ENCODE results near the gene BCL6. TPM values are rescaled to one million over a fixed set of nuclear protein-coding genes. Genes with fewer than 3 reads are reported as not detected.

The BCL6 gene
- total RNA-seq, 1 donor from 2014 or later = 123 TPM

GRCh38 chr3:187788984-187789857, 44.0 kb upstream of the BCL6 start:
- Histone ChIP-seq H3K27ac (no peak overlapping the region), H3K36me3 (no peaks in the 10 kb centered on the region), H3K27me3 (ENCODE audit: low read depth) (no peaks in the 10 kb centered on the region), H3K9me3 (no peaks in the 10 kb centered on the region), H3K4me3 (no peak overlapping the region), H3K4me1 (no peaks in the 10 kb centered on the region)
- no peak for TF ChIP-seq CTCF (IDR thresholded peaks at IDR 0.05)
- DNase-seq = no peak
- ATAC-seq = no peak
- intact Hi-C loops (cut with DNase I) = no loop called here

GRCh38 chr3:187783098-187783497, 37.8 kb upstream of the BCL6 start:
- intact Hi-C loops (cut with DNase I) = no loop called here
- peak; percentile 90 to 94 for ATAC-seq
- peak; percentile 48 for DNase-seq

GRCh38 chr3:187782006-187782405, 36.7 kb upstream of the BCL6 start:
- intact Hi-C loops (cut with DNase I) = no loop called here
- no peak overlapping the region for H3K4me3 ChIP-seq
- no peaks in the 10 kb centered on the region for H3K9me3 ChIP-seq
- DNase-seq (no peak), ATAC-seq (no peak)
- H3K27me3 ChIP-seq (ENCODE audit: low read depth) = no peaks in the 10 kb centered on the region
- H3K4me1 ChIP-seq = peaks cover 2% of the 10 kb centered on the region
- no peak for TF ChIP-seq CTCF (IDR thresholded peaks at IDR 0.05)
- H3K36me3 ChIP-seq = no peaks in the 10 kb centered on the region
- no peak overlapping the region for H3K27ac ChIP-seq

More at GRCh38 chr3:187783098-187783497, 37.8 kb upstream of the BCL6 start:
- TF ChIP-seq CTCF (IDR thresholded peaks at IDR 0.05) = no peak
- no peak overlapping the region for H3K27ac ChIP-seq
- no peaks in the 10 kb centered on the region for H3K4me1 ChIP-seq
- H3K4me3 ChIP-seq = no peak overlapping the region
- no peaks in the 10 kb centered on the region for H3K9me3 ChIP-seq
- H3K36me3 ChIP-seq = no peaks in the 10 kb centered on the region
- no peaks in the 10 kb centered on the region for H3K27me3 ChIP-seq (ENCODE audit: low read depth)

- Histone ChIP-seq H3K27ac (no peak overlapping the region), H3K36me3 (no peaks in the 10 kb centered on the region), H3K4me1 (peaks cover 8% of the 10 kb centered on the region), H3K9me3 (no peaks in the 10 kb centered on the region), H3K27me3 (ENCODE audit: low read depth) (no peaks in the 10 kb centered on the region), H3K4me3 (no peak overlapping the region)
- intact Hi-C loops (cut with DNase I) = no loop called here
- ATAC-seq = no peak
- DNase-seq = no peak
- TF ChIP-seq CTCF (IDR thresholded peaks at IDR 0.05) = no peak
These were observed 35.7 kb upstream of the BCL6 start for GRCh38 chr3:187781001-187781400.

- no peak for TF ChIP-seq CTCF (IDR thresholded peaks at IDR 0.05)
- no peaks in the 10 kb centered on the region for H3K27me3 ChIP-seq (ENCODE audit: low read depth)
- H3K4me1 ChIP-seq = peaks cover 13% of the 10 kb centered on the region
- H3K36me3 ChIP-seq = no peaks in the 10 kb centered on the region
- H3K9me3 ChIP-seq = no peaks in the 10 kb centered on the region
- H3K27ac ChIP-seq = no peak overlapping the region
- H3K4me3 ChIP-seq = no peak overlapping the region
- ATAC-seq (no peak), DNase-seq (no peak)
- intact Hi-C loops (cut with DNase I) = no loop called here
These were observed 33.5 kb upstream of the BCL6 start for GRCh38 chr3:187778726-187779125.
